ENCODE results near the gene RAD18.

RAD18 gene

DNA sequence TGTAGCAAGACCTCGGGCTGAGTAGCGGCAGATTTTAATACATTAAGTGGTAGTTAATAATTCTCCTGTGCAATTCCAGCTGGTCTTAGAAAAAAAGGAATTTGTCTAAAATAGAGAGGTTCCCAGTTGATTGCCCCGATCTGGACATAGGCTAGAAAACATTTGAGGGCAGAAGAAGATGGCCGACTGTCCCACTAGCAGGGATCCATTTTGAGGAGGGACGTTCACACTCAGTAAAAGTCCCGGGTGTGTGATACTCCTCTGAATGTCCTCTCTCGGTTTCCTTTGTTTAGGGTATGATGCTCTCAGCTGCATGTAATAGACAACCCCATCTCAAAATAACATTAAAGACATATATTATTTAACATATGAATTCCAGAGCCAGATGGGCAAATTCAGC is 116.0 kb downstream of the RAD18 start:
- no peaks in the 10 kb centered on the region for H3K9me3 Mint-ChIP-seq
- TF ChIP-seq, protein P1, sequence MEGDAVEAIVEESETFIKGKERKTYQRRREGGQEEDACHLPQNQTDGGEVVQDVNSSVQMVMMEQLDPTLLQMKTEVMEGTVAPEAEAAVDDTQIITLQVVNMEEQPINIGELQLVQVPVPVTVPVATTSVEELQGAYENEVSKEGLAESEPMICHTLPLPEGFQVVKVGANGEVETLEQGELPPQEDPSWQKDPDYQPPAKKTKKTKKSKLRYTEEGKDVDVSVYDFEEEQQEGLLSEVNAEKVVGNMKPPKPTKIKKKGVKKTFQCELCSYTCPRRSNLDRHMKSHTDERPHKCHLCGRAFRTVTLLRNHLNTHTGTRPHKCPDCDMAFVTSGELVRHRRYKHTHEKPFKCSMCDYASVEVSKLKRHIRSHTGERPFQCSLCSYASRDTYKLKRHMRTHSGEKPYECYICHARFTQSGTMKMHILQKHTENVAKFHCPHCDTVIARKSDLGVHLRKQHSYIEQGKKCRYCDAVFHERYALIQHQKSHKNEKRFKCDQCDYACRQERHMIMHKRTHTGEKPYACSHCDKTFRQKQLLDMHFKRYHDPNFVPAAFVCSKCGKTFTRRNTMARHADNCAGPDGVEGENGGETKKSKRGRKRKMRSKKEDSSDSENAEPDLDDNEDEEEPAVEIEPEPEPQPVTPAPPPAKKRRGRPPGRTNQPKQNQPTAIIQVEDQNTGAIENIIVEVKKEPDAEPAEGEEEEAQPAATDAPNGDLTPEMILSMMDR (IDR thresholded peaks at IDR 0.05) = no peak
- H3K4me1 Mint-ChIP-seq = no peaks in the 10 kb centered on the region
- H3K27ac Mint-ChIP-seq = no peak overlapping the region
- no peak for DNase-seq
- no peaks in the 10 kb centered on the region for H3K27me3 Mint-ChIP-seq (ENCODE audit: low read depth, poor library complexity)
- no peaks in the 10 kb centered on the region for H3K36me3 Mint-ChIP-seq (ENCODE audit: low read depth)
- no peak overlapping the region for H3K4me3 Mint-ChIP-seq

DNA sequence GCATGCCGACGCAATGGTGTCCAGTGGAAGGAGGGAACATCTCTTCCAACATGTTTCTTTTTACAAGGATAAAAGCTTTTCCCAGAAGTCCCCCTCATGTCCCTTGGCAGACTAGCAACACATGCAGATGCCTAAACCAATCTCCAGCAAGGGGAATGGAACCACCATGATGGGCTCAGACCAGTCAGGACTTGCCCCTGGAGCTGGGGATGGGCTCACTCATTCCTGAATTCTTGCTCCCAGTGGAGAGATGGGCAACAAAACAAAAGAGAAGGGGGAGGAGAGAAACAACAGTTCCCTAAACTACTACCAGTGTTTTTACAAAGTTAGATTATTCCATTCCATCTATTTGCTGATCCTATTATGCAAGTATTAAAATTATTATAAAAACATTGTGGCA is 117.1 kb downstream of the RAD18 start:
- Mint-ChIP-seq H3K4me3 (no peak overlapping the region), H3K36me3 (ENCODE audit: low read depth) (no peaks in the 10 kb centered on the region), H3K9me3 (no peaks in the 10 kb centered on the region), H3K4me1 (no peaks in the 10 kb centered on the region), H3K27ac (no peak overlapping the region), H3K27me3 (ENCODE audit: low read depth, poor library complexity) (no peaks in the 10 kb centered on the region)
- no peak for DNase-seq
- TF ChIP-seq, protein P1 (IDR thresholded peaks at IDR 0.05) = no peak

DNA sequence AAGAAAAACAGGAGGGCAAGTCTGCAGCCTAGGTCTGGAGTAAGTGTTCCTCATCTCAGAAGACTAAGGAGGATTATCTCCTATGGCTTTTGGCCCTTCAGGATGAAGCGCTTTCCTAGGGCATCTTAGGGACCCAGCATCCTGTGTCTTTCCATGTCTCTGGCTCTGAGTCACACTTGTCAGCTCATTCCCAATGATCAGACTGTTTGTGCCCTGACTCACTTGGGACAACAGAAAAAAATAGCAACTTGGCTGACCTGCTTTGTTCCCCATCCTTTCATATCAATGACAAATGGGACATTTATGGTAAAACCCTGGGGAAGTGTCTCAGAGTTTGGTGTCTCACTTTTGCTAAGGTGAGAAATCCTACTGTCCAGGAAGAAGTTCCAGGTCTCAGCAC is 117.6 kb downstream of the RAD18 start:
- Mint-ChIP-seq H3K4me3 (no peak overlapping the region), H3K27me3 (ENCODE audit: low read depth, poor library complexity) (peaks cover 3% of the 10 kb centered on the region), H3K36me3 (ENCODE audit: low read depth) (no peaks in the 10 kb centered on the region), H3K9me3 (no peaks in the 10 kb centered on the region), H3K27ac (no peak overlapping the region), H3K4me1 (no peaks in the 10 kb centered on the region)
- no peak for DNase-seq
- TF ChIP-seq, protein P1 (IDR thresholded peaks at IDR 0.05) = no peak

DNA sequence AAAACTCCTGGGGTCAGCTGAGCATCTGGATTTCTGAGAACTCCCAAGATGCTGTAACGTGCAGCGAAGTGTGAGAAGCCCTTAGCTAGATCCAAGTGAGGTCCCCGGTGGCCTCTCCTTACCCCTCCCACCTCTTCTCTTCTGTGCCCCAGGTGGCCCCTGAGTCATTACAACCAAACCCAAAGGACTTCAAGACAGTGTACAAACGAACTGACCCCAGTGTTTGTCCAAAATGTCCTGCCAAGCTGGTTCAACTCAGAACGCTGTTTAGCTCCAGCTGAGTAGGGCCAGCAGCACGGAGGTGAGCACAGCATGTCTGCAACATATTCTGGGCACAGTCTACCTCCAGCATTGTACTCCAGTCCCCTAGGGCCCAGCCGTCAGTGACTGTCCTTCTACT is 119.9 kb downstream of the RAD18 start:
- Mint-ChIP-seq H3K9me3 (no peaks in the 10 kb centered on the region), H3K4me1 (no peaks in the 10 kb centered on the region), H3K27ac (no peak overlapping the region), H3K36me3 (ENCODE audit: low read depth) (no peaks in the 10 kb centered on the region), H3K4me3 (no peak overlapping the region), H3K27me3 (ENCODE audit: low read depth, poor library complexity) (peaks cover 3% of the 10 kb centered on the region)
- no peak for DNase-seq
- TF ChIP-seq, protein P1 (IDR thresholded peaks at IDR 0.05) = no peak

DNA sequence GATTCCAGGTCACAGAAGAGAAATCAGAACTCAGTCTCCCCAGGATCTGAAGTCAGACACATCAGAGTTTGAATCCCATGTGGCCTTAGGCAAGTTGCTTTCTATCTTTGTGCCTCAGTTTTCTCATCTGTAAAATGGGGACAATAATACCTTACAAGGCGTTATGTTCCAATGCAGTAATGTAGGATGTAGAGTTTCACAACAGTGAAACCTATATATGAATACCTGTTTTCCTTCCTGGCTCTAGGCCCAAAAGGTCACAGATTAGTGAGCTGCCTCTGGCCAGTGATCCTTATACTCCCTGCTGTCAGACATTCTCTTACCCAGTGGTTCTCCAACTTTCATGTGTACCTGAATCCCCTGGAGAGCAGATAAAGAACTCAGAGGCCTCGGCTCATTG is 121.0 kb downstream of the RAD18 start:
- TF ChIP-seq, protein P1 (IDR thresholded peaks at IDR 0.05) = no peak
- peaks cover 3% of the 10 kb centered on the region for H3K27me3 Mint-ChIP-seq (ENCODE audit: low read depth, poor library complexity)
- no peaks in the 10 kb centered on the region for H3K9me3 Mint-ChIP-seq
- no peaks in the 10 kb centered on the region for H3K36me3 Mint-ChIP-seq (ENCODE audit: low read depth)
- H3K4me3 Mint-ChIP-seq = no peak overlapping the region
- no peak overlapping the region for H3K27ac Mint-ChIP-seq
- H3K4me1 Mint-ChIP-seq = no peaks in the 10 kb centered on the region
- DNase-seq = no peak

DNA sequence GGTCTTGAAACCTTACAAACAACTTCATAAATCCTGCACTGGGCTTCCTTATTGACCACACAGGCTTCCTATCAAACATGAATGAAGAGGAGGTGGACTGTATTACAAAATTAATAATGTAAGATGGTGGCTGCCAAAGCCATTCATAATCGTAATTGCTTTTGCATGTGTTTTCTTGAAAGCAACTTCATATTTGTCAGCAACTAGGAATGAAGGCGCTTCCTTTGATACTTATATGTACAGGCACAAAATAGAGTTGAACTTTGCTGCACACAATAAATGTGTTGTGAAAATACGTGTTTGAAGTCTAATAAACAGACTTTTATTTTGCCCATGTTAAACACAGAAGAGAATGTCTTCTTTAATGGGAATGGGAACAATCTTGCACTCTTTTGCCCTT is 121.8 kb downstream of the RAD18 start:
- H3K4me1 Mint-ChIP-seq = no peaks in the 10 kb centered on the region
- no peak overlapping the region for H3K27ac Mint-ChIP-seq
- TF ChIP-seq, protein P1 (IDR thresholded peaks at IDR 0.05) = no peak

More for the DNA sequence above, 121.8 kb downstream of the RAD18 start:
- DNase-seq = no peak
- Mint-ChIP-seq H3K36me3 (ENCODE audit: low read depth) (no peaks in the 10 kb centered on the region), H3K27me3 (ENCODE audit: low read depth, poor library complexity) (peaks cover 3% of the 10 kb centered on the region), H3K9me3 (no peaks in the 10 kb centered on the region), H3K4me3 (no peak overlapping the region)
